Measurements from ENCODE around the gene PRRT1. TPM values are rescaled to one million over a fixed set of nuclear protein-coding genes. Genes with fewer than 3 reads are reported as not detected.

The PRRT1 gene
- total and polyA plus RNA-seq, 2 of the 4 experiments (the other 2 are of a cell fraction) = 0.99 TPM; not detected in 1

- Histone ChIP-seq H3K4ac (ENCODE audit: low read depth, low read length) (peak within 1 kb of the TSS; percentile 84), H3K9ac (ENCODE audit: low read depth, low read length) (peak within 1 kb of the TSS; percentile 70), H3K9me1 (ENCODE audit: insufficient read depth, low read length) (0 out of 2 replicates have a peak, but pooled peaks cover 4% of the 10 kb centered on the region), H3K4me3 (ENCODE audit: insufficient read depth, low read depth, low read length) (peak within 1 kb of the TSS; percentile 67), H2AK5ac (ENCODE audit: low read depth, low read length) (peak within 1 kb of the TSS; percentile 69; the same call in 1 of the 2 replicates), H2BK5ac (ENCODE audit: low read depth, low read length, poor library complexity, severe bottlenecking) (peak within 1 kb of the TSS; percentile 82), H4K91ac (ENCODE audit: insufficient read depth, low read depth, low read length) (peak within 1 kb of the TSS; percentile 86), H3K4me2 (ENCODE audit: low read depth, low read length) (peak within 1 kb of the TSS; percentile 79), H3K18ac (ENCODE audit: low read depth, low read length) (peak within 1 kb of the TSS; percentile 46), H2AK9ac (replicated peaks; ENCODE audit: low read depth, low read length, poor library complexity) (peak within 1 kb of the TSS; percentile 98), H2BK120ac (ENCODE audit: low read depth, low read length) (peak within 1 kb of the TSS; percentile 78), H3K9me3 (ENCODE audit: control insufficient read depth, insufficient read depth, low read length) (peaks cover 1% of the 10 kb centered on the region; the same call in 1 of the 2 replicates), H2BK15ac (ENCODE audit: low read depth, low read length) (peak within 1 kb of the TSS; percentile 54; the same call in 2 of the 3 replicates), H3K27me3 (ENCODE audit: control insufficient read depth, insufficient read depth, low read length) (no peaks in the 10 kb centered on the region; the same call in 1 of the 2 replicates), H3K36me3 (ENCODE audit: control insufficient read depth, insufficient read depth, low read length) (peaks cover 12% of the 10 kb centered on the region), H2BK20ac (ENCODE audit: low read depth, low read length) (peak within 1 kb of the TSS; percentile 79), H4K8ac (ENCODE audit: low read depth in 2 of 2, low read length in 2 of 2) (peak within 1 kb of the TSS; percentile 75 to 96), H3K14ac (replicated peaks; ENCODE audit: low read depth, low read length) (peak within 1 kb of the TSS; percentile 90), H2AFZ (replicated peaks; ENCODE audit: low read length, poor library complexity) (peak within 1 kb of the TSS; percentile 96), H3K4me1 (ENCODE audit: control insufficient read depth, insufficient read depth, low read length) (peaks cover 23% of the 10 kb centered on the region), H3K23ac (ENCODE audit: low read depth, low read length) (peak within 1 kb of the TSS; percentile 96), H3K27ac (ENCODE audit: insufficient read depth, low read length) (peak within 1 kb of the TSS; percentile 84), H4K5ac (ENCODE audit: low read depth, low read length) (peak within 1 kb of the TSS; percentile 65), H4K20me1 (ENCODE audit: insufficient read depth, low read length) (no peaks in the 10 kb centered on the region), H3K79me1 (ENCODE audit: low read depth in 1 of 2, low read length in 2 of 2) (peaks cover 6 to 34% of the 10 kb centered on the region in 2 experiments), H3K56ac (ENCODE audit: extremely low read depth, insufficient read depth, low read length) (peak within 1 kb of the TSS; percentile 78)
- dilution Hi-C loops (cut with HindIII; ENCODE audit: low sequenced_read_pairs, unreplicated experiment) = no loop called here
- DNase-seq = peak; percentile 91
- BruUV-seq (replicated peaks) = TSS peak; percentile 84
- intact Hi-C loops (cut with micrococcal nuclease) = loop anchor here (1.0 to 10.0 kb wide), 7 partner anchors 23 to 252 kb away; partner anchors contain the start of genes AGPAT1, SKIC2 and ZBTB12
- in situ Hi-C loops (cut with MboI; ENCODE audit: low sequenced_read_pairs) = no loop called here
- POLR2A ChIA-PET (ENCODE audit: unreplicated experiment) = no interaction called here
- 5% methylated on average over 4 of the region's 52 CpGs; no CpG with 5 or more reads in 1 of the 2 experiments for WGBS, 2 experiments (ENCODE audit: extremely low coverage in 2 of 2, insufficient read length in 1 of 2)
- CTCF ChIA-PET = interaction anchor here (1.0 to 1.1 kb wide), 2 partner anchors 39 to 44 kb away, joined by 3 read pairs; partner anchors contain the start of gene TNXB
- ATAC-seq (ENCODE audit: low read depth) = peak; percentile 80
- no peak for TF ChIP-seq FOS (IDR thresholded peaks at IDR 0.05; ENCODE audit: low read depth, low read length)
- 0 out of 2 replicates have a peak, but pooled peaks have one; percentile 13 for TF ChIP-seq POLR2A (IDR thresholded peaks at IDR 0.05; ENCODE audit: low read depth, low read length)
- TF ChIP-seq CHD1 (IDR thresholded peaks at IDR 0.05; ENCODE audit: low read depth, low read length) = peak; percentile 23; the same call in 1 of the 2 replicates
- 0 out of 2 replicates have a peak, but pooled peaks have one; percentile 11 for TF ChIP-seq SMC3 (IDR thresholded peaks at IDR 0.05; ENCODE audit: low read depth, low read length)
- TF ChIP-seq, protein P1, sequence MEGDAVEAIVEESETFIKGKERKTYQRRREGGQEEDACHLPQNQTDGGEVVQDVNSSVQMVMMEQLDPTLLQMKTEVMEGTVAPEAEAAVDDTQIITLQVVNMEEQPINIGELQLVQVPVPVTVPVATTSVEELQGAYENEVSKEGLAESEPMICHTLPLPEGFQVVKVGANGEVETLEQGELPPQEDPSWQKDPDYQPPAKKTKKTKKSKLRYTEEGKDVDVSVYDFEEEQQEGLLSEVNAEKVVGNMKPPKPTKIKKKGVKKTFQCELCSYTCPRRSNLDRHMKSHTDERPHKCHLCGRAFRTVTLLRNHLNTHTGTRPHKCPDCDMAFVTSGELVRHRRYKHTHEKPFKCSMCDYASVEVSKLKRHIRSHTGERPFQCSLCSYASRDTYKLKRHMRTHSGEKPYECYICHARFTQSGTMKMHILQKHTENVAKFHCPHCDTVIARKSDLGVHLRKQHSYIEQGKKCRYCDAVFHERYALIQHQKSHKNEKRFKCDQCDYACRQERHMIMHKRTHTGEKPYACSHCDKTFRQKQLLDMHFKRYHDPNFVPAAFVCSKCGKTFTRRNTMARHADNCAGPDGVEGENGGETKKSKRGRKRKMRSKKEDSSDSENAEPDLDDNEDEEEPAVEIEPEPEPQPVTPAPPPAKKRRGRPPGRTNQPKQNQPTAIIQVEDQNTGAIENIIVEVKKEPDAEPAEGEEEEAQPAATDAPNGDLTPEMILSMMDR (conservative IDR thresholded peaks at IDR 0.05; ENCODE audit: low read depth, low read length) = 0 out of 2 replicates have a peak, but pooled peaks have one; percentile 26
- no peak for TF ChIP-seq RFX5 (IDR thresholded peaks at IDR 0.05; ENCODE audit: low read depth, low read length)
- TF ChIP-seq CEBPB (IDR thresholded peaks at IDR 0.05; ENCODE audit: low read depth, low read length) = peak; percentile 6; the same call in 1 of the 2 replicates
- TF ChIP-seq, protein P2, sequence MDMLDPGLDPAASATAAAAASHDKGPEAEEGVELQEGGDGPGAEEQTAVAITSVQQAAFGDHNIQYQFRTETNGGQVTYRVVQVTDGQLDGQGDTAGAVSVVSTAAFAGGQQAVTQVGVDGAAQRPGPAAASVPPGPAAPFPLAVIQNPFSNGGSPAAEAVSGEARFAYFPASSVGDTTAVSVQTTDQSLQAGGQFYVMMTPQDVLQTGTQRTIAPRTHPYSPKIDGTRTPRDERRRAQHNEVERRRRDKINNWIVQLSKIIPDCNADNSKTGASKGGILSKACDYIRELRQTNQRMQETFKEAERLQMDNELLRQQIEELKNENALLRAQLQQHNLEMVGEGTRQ (IDR thresholded peaks at IDR 0.05; ENCODE audit: low read depth, low read length) = no peak
- TF ChIP-seq RCOR1 (IDR thresholded peaks at IDR 0.05; ENCODE audit: insufficient replicate concordance, low read length) = no peak
- peak; percentile 67; the same call in 1 of the 2 replicates for TF ChIP-seq MAZ (IDR thresholded peaks at IDR 0.05; ENCODE audit: borderline replicate concordance, low read depth, low read length)
- TF ChIP-seq BHLHE40 (IDR thresholded peaks at IDR 0.05; ENCODE audit: low read depth, low read length) = peak; percentile 93
These were observed 2.1 kb upstream of the PRRT1 start, which contains the start of gene PPT2 for GRCh38 chr6:32153564-32154513. PPT2 (plus strand) TSS chr6:32154141; CDS start chr6:32154595, 454 bp downstream.

Measured in IMR-90 (cell line).